Umbilical cord (tissue), 2 donors: ENCODE results near the gene OXSR1. TPM values are rescaled to one million over a fixed set of nuclear protein-coding genes. Genes with fewer than 3 reads are reported as not detected.
A peak's percentile ranks its signal among the peaks of the same experiment; 100 is the strongest.
"Not testable (repeated sequence)": the region's sequence is repeated elsewhere in the genome, so short reads cannot be mapped to it uniquely, and the experiment has no call there.

ENCODE experiments used
- DNase-seq: peaks from one replicate; pipeline ENCODE4 v3.0.0-alpha.2; 2015; ENCODE audit warnings: low spot score
- total RNA-seq: library from RNA; depleted of rRNA; stranded (reverse); fragments of >200 nt; gene quantifications from one replicate; pipeline ENCODE4 v1.2.3, GENCODE V29; 2014; ENCODE audit warnings: low replicate concordance; ENCODE audit not compliant: insufficient read depth

OXSR1 gene
- total RNA-seq, 1 donor from 2014 or later: 56.6 TPM

GRCh38 chr3:38267662-38268061 is 102.3 kb downstream of the OXSR1 start:
- no peak for DNase-seq

GRCh38 chr3:38268087-38268486 is 102.8 kb downstream of the OXSR1 start:
- DNase-seq: no peak

GRCh38 chr3:38268522-38268921 is 103.2 kb downstream of the OXSR1 start:
- DNase-seq: no peak

- DNase-seq: no peak
These were observed 105.3 kb downstream of the OXSR1 start for GRCh38 chr3:38270606-38271005.

- no peak for DNase-seq
These were observed 106.2 kb downstream of the OXSR1 start for GRCh38 chr3:38271553-38271952.

GRCh38 chr3:38274864-38275649 is 109.7 kb downstream of the OXSR1 start:
- no peak for DNase-seq

GRCh38 chr3:38275658-38276057 is 110.3 kb downstream of the OXSR1 start:
- no peak for DNase-seq

- no peak for DNase-seq
These were observed 111.0 kb downstream of the OXSR1 start for GRCh38 chr3:38276081-38276916.

- DNase-seq: no peak
These were observed 111.7 kb downstream of the OXSR1 start for GRCh38 chr3:38276917-38277630.

GRCh38 chr3:38278841-38279240 is 113.5 kb downstream of the OXSR1 start:
- DNase-seq: no peak

GRCh38 chr3:38281895-38282686 is 116.8 kb downstream of the OXSR1 start, which contains the start of gene SLC22A14:
TSS of gene SLC22A14 (plus strand) at chr3:38282294. CDS start at chr3:38306027, 23,733 bp downstream.
- no peak for DNase-seq

GRCh38 chr3:38283810-38284755 is 118.7 kb downstream of the OXSR1 start:
- DNase-seq: peak; percentile 11

- DNase-seq: no peak
These were observed 119.4 kb downstream of the OXSR1 start for GRCh38 chr3:38284756-38285150.

GRCh38 chr3:38289286-38290217 is 124.2 kb downstream of the OXSR1 start:
- not testable (repeated sequence) for DNase-seq

- DNase-seq: not testable (repeated sequence)
These were observed 131.7 kb downstream of the OXSR1 start for GRCh38 chr3:38297053-38297452.

- no peak for DNase-seq
These were observed 132.2 kb downstream of the OXSR1 start for GRCh38 chr3:38297537-38297936.

GRCh38 chr3:38297947-38298711 is 132.8 kb downstream of the OXSR1 start:
- no peak for DNase-seq
